ENCODE data around the gene FNIP2. TPM values are rescaled to one million over a fixed set of nuclear protein-coding genes. Genes with fewer than 3 reads are reported as not detected.
"Not testable (repeated sequence)": the region's sequence is repeated elsewhere in the genome, so short reads cannot be mapped to it uniquely, and the experiment has no call there.

FNIP2 gene
- polyA plus RNA-seq, 1 of the 3 experiments (the other 2 are of a cell fraction): 0.97 TPM

GRCh38 chr4:158758703-158759102, 10.1 kb upstream of the FNIP2 start:
- ChIA-PET POLR2A (no interaction called here), CTCF (no interaction called here)
- H4K20me1 ChIP-seq (ENCODE audit: insufficient read depth): no peaks in the 10 kb centered on the region
- no peak overlapping the region for H3K4me3 ChIP-seq (ENCODE audit: low read depth in 2 of 2, low read length in 1 of 2)
- no peak overlapping the region for H3K9ac ChIP-seq
- no peak for DNase-seq
- H3K36me3 ChIP-seq (replicated peaks in 1 of 2; ENCODE audit: control insufficient read depth in 1 of 2, insufficient read depth in 2 of 2, low read length in 1 of 2): no peaks in the 10 kb centered on the region
- TF ChIP-seq, protein P1, sequence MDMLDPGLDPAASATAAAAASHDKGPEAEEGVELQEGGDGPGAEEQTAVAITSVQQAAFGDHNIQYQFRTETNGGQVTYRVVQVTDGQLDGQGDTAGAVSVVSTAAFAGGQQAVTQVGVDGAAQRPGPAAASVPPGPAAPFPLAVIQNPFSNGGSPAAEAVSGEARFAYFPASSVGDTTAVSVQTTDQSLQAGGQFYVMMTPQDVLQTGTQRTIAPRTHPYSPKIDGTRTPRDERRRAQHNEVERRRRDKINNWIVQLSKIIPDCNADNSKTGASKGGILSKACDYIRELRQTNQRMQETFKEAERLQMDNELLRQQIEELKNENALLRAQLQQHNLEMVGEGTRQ (IDR thresholded peaks at IDR 0.05; ENCODE audit: borderline replicate concordance, low read depth, low read length): no peak
- TF ChIP-seq RCOR1 (IDR thresholded peaks at IDR 0.05; ENCODE audit: low read length): no peak
- no peaks in the 10 kb centered on the region for H3K9me3 ChIP-seq
- H3K9me2 ChIP-seq: no peaks in the 10 kb centered on the region
- H3K27me3 ChIP-seq (ENCODE audit: insufficient read depth): no peaks in the 10 kb centered on the region
- H3F3A ChIP-seq (replicated peaks; ENCODE audit: insufficient read depth): no peaks in the 10 kb centered on the region
- no peak overlapping the region for H3K4me2 ChIP-seq
- no peak overlapping the region for H3K27ac ChIP-seq (ENCODE audit: low read depth in 2 of 2, low read length in 1 of 2)
- no peaks in the 10 kb centered on the region for H3K4me1 ChIP-seq (ENCODE audit: control insufficient read depth in 1 of 2, insufficient read depth in 2 of 2, low read depth in 1 of 2, low read length in 1 of 2)
- no peaks in the 10 kb centered on the region for H3K79me2 ChIP-seq (ENCODE audit: insufficient read depth)
- H2AFZ ChIP-seq (ENCODE audit: low read depth): no peak overlapping the region
- 83% methylated on average over 4 of the region's 4 CpGs for WGBS (ENCODE audit: low lambda C conversion rate)

DNA sequence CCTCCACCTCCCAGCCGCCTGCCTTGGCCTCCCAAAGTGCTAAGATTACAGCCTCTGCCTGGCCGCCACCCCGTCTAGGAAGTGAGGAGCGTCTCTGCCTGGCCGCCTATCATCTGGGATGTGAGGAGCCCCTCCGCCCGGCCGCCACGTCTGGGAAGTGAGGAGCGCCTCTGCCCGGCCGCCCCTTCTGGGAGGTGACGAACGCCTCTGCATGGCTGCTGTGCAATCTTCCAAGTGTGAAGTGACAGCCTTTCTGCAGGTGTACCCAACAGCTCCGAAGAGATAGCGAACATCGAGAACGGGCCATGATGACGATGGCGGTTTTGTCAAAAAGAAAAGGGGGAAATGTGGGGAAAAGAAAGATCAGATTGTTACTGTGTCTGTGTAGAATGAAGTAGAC, 9.3 kb upstream of the FNIP2 start:
- CTCF ChIA-PET; H2AFZ ChIP-seq (ENCODE audit: low read depth); POLR2A ChIA-PET: not testable (repeated sequence)

GRCh38 chr4:158760866-158761265, 8.0 kb upstream of the FNIP2 start:
- no peak overlapping the region for H3K4me3 ChIP-seq (ENCODE audit: low read depth in 2 of 2, low read length in 1 of 2)
- no peak for DNase-seq
- H3K27ac ChIP-seq (ENCODE audit: low read depth in 2 of 2, low read length in 1 of 2): peak overlapping the region in 1 of 2 experiments; percentile 40; a peak in 2 of 4 replicates
- TF ChIP-seq YY1 (IDR thresholded peaks at IDR 0.05; ENCODE audit: low read depth) (no peak), CHD2 (IDR thresholded peaks at IDR 0.05; ENCODE audit: low read length, partially characterized antibody) (no peak), SIN3A (IDR thresholded peaks at IDR 0.05; ENCODE audit: borderline replicate concordance, low read depth, low read length) (no peak), MAX (IDR thresholded peaks at IDR 0.05; ENCODE audit: low read depth) (no peak), FOSL2 (IDR thresholded peaks at IDR 0.05; ENCODE audit: borderline replicate concordance, low read depth) (no peak), GATA2 (CRISPR knock-in tag; IDR thresholded peaks at IDR 0.05) (no peak), TEAD4 (IDR thresholded peaks at IDR 0.05; ENCODE audit: borderline replicate concordance, insufficient read depth) (no peak), TAF1 (IDR thresholded peaks at IDR 0.05; ENCODE audit: borderline replicate concordance, low read depth, low read length) (no peak), MXI1 (IDR thresholded peaks at IDR 0.05; ENCODE audit: low read depth, low read length) (no peak), RCOR1 (IDR thresholded peaks at IDR 0.05; ENCODE audit: low read length) (no peak), NRF1 (IDR thresholded peaks at IDR 0.05; ENCODE audit: low read depth, low read length) (no peak), EP300 (IDR thresholded peaks at IDR 0.05; ENCODE audit: borderline replicate concordance in 1 of 2, low read depth in 1 of 2, low read length in 1 of 2) (no peak)
- TF ChIP-seq, protein P2, sequence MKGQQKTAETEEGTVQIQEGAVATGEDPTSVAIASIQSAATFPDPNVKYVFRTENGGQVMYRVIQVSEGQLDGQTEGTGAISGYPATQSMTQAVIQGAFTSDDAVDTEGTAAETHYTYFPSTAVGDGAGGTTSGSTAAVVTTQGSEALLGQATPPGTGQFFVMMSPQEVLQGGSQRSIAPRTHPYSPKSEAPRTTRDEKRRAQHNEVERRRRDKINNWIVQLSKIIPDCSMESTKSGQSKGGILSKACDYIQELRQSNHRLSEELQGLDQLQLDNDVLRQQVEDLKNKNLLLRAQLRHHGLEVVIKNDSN (IDR thresholded peaks at IDR 0.05; ENCODE audit: borderline replicate concordance, low read depth): no peak
- TF ChIP-seq, protein P3, sequence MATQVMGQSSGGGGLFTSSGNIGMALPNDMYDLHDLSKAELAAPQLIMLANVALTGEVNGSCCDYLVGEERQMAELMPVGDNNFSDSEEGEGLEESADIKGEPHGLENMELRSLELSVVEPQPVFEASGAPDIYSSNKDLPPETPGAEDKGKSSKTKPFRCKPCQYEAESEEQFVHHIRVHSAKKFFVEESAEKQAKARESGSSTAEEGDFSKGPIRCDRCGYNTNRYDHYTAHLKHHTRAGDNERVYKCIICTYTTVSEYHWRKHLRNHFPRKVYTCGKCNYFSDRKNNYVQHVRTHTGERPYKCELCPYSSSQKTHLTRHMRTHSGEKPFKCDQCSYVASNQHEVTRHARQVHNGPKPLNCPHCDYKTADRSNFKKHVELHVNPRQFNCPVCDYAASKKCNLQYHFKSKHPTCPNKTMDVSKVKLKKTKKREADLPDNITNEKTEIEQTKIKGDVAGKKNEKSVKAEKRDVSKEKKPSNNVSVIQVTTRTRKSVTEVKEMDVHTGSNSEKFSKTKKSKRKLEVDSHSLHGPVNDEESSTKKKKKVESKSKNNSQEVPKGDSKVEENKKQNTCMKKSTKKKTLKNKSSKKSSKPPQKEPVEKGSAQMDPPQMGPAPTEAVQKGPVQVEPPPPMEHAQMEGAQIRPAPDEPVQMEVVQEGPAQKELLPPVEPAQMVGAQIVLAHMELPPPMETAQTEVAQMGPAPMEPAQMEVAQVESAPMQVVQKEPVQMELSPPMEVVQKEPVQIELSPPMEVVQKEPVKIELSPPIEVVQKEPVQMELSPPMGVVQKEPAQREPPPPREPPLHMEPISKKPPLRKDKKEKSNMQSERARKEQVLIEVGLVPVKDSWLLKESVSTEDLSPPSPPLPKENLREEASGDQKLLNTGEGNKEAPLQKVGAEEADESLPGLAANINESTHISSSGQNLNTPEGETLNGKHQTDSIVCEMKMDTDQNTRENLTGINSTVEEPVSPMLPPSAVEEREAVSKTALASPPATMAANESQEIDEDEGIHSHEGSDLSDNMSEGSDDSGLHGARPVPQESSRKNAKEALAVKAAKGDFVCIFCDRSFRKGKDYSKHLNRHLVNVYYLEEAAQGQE (IDR thresholded peaks at IDR 0.05; ENCODE audit: low read depth, low read length): no peak

More for the DNA sequence above, 9.3 kb upstream of the FNIP2 start:
- not testable (repeated sequence) for H3K4me1 ChIP-seq (ENCODE audit: control insufficient read depth in 1 of 2, insufficient read depth in 2 of 2, low read depth in 1 of 2, low read length in 1 of 2); H3F3A ChIP-seq (replicated peaks; ENCODE audit: insufficient read depth); H3K9me3 ChIP-seq; H3K9me2 ChIP-seq; H3K36me3 ChIP-seq (replicated peaks in 1 of 2; ENCODE audit: control insufficient read depth in 1 of 2, insufficient read depth in 2 of 2, low read length in 1 of 2); DNase-seq; H4K20me1 ChIP-seq (ENCODE audit: insufficient read depth); H3K27me3 ChIP-seq (ENCODE audit: insufficient read depth); H3K4me3 ChIP-seq (ENCODE audit: low read depth in 2 of 2, low read length in 1 of 2); H3K27ac ChIP-seq (ENCODE audit: low read depth in 2 of 2, low read length in 1 of 2); H3K4me2 ChIP-seq; H3K79me2 ChIP-seq (ENCODE audit: insufficient read depth); H3K9ac ChIP-seq
- 91% methylated on average over 19 of the region's 20 CpGs for WGBS (ENCODE audit: low lambda C conversion rate)

More at GRCh38 chr4:158760866-158761265, 8.0 kb upstream of the FNIP2 start:
- Histone ChIP-seq H3K79me2 (ENCODE audit: insufficient read depth) (no peaks in the 10 kb centered on the region), H3K9ac (no peak overlapping the region), H3K9me3 (no peaks in the 10 kb centered on the region), H3K4me2 (no peak overlapping the region), H3K36me3 (replicated peaks in 1 of 2; ENCODE audit: control insufficient read depth in 1 of 2, insufficient read depth in 2 of 2, low read length in 1 of 2) (no peaks in the 10 kb centered on the region), H4K20me1 (ENCODE audit: insufficient read depth) (no peaks in the 10 kb centered on the region), H3K27me3 (ENCODE audit: insufficient read depth) (no peaks in the 10 kb centered on the region), H3F3A (replicated peaks; ENCODE audit: insufficient read depth) (no peaks in the 10 kb centered on the region), H3K4me1 (ENCODE audit: control insufficient read depth in 1 of 2, insufficient read depth in 2 of 2, low read depth in 1 of 2, low read length in 1 of 2) (no peaks in the 10 kb centered on the region), H2AFZ (ENCODE audit: low read depth) (no peak overlapping the region), H3K9me2 (no peaks in the 10 kb centered on the region)
- ChIA-PET POLR2A (no interaction called here), CTCF (no interaction called here)
- WGBS (ENCODE audit: low lambda C conversion rate): 61% methylated on average over 4 of the region's 4 CpGs

Data from SK-N-SH (cell line).